Sigmoid colon (tissue), 7 donors: ENCODE measurements around the gene VOPP1. TPM values are rescaled to one million over a fixed set of nuclear protein-coding genes. Genes with fewer than 3 reads are reported as not detected.

ENCODE experiments used
- DNase-seq: peaks from one replicate; pipeline ENCODE4 v3.0.0-alpha.2; 2019
- H3K27ac ChIP-seq, 4 donors: fragments of 200-600 bp; sonication (generic); one replicate each; pipeline ENCODE4 v1.5.1; 2016 to 2019; ENCODE audit warnings: mild to moderate bottlenecking in 1 of 4
- H3K27me3 ChIP-seq, 3 donors: fragments of 200-600 bp; sonication (generic); one replicate each; pipeline ENCODE4 v1.5.1; 2019; ENCODE audit warnings: mild to moderate bottlenecking in 1 of 3
- H3K36me3 ChIP-seq, 4 donors: fragments of 200-600 bp; sonication (generic); one replicate each; pipeline ENCODE4 v1.5.1; 2016 to 2019
- H3K4me1 ChIP-seq, 4 donors: fragments of 200-600 bp; sonication (generic); one replicate each; pipeline ENCODE4 v1.5.1; 2017 to 2019
- H3K4me3 ChIP-seq, 4 donors: fragments of 200-600 bp; sonication (generic); one replicate each; pipeline ENCODE4 v1.5.1; 2017 to 2019; ENCODE audit warnings: mild to moderate bottlenecking in 2 of 4, moderate library complexity in 1 of 4
- H3K9me3 ChIP-seq, 4 donors: fragments of 200-600 bp in 3 of 4; sonication (generic) in 3 of 4; one replicate each; pipeline versions ENCODE4 v1.5.1 to v1.6.1; 2013 to 2019
- CTCF ChIP-seq, 4 experiments: fragments of 450-650 bp in 3 of 4; fragments of 200-600 bp in 1 of 4; IDR thresholded peaks; one replicate each; pipeline ENCODE4 v1.5.1; 2016 to 2019; ENCODE audit warnings: antibody characterized with exemption in 4 of 4, mild to moderate bottlenecking in 3 of 4, moderate library complexity in 2 of 4
- EP300 ChIP-seq, 4 donors: sonication (generic); formaldehyde crosslinking; IDR thresholded peaks; one replicate each; pipeline ENCODE4 v1.6.1; 2017; ENCODE audit warnings: antibody characterized with exemption in 4 of 4
- POLR2A ChIP-seq, 2 donors: fragments of 450-650 bp; IDR thresholded peaks; one replicate each; pipeline ENCODE4 v1.6.1; 2016; ENCODE audit warnings: antibody characterized with exemption in 2 of 2, mild to moderate bottlenecking in 2 of 2, moderate library complexity in 2 of 2
- POLR2AphosphoS5 ChIP-seq, 4 donors: sonication (generic); formaldehyde crosslinking; IDR thresholded peaks; one replicate each; pipeline ENCODE4 v1.6.1; 2017; ENCODE audit warnings: antibody characterized with exemption in 4 of 4
- WGBS, 2 donors: extraction: QIAGEN DNeasy Blood & Tissue Kit; methylation state at CpG; one replicate each; pipeline ENCODE4 v1.1.7; 2013; 5-methylcytosine and 5-hydroxymethylcytosine counted together
- intact Hi-C: fragments of 100-400 bp; cut with DNase I; formaldehyde crosslinking; loops from one replicate; pipeline ENCODE4 v1.15.1; 2023
- polyA plus RNA-seq, 3 donors: library from polyadenylated mRNA; stranded (reverse); fragments of 200-250 nt; gene quantifications; one replicate each; pipeline ENCODE4 v1.2.3, GENCODE V29; 2013
- total RNA-seq, 4 donors: library from RNA; depleted of rRNA; stranded (reverse); fragments of >200 nt; gene quantifications; one replicate each; pipeline ENCODE4 v1.1.0, GENCODE V29; 2016
- donor health status: healthy with polysubstance abuse.
- donor health status: Bipolar disorder and iron deficiency.
- donor health status: healthy.

VOPP1 gene
- total and polyA plus RNA-seq, 7 donors = 22.2 to 59.5 (median 26.4) TPM

GRCh38 chr7:55488804-55489340, 83.4 kb downstream of the VOPP1 start:
- 95 to 97% methylated on average over 6 of the region's 6 CpGs for WGBS, 2 donors
- TF ChIP-seq POLR2AphosphoS5 (IDR thresholded peaks at IDR 0.05) (no peak), POLR2A (IDR thresholded peaks at IDR 0.05) (no peak), EP300 (IDR thresholded peaks at IDR 0.05) (no peak), CTCF (IDR thresholded peaks at IDR 0.05) (no peak)
- peak; percentile 46 for DNase-seq
- Histone ChIP-seq H3K4me1 (peaks cover 0 to 14% (median 10%) of the 10 kb centered on the region in 4 donors), H3K9me3 (no peaks in the 10 kb centered on the region), H3K4me3 (no peak overlapping the region), H3K36me3 (peaks cover 0 to 57% (median 13%) of the 10 kb centered on the region in 4 donors), H3K27ac (no peak overlapping the region), H3K27me3 (no peaks in the 10 kb centered on the region)
- intact Hi-C loops = no loop called here

- Histone ChIP-seq H3K4me1 (peaks cover 0 to 7% (median 4%) of the 10 kb centered on the region in 4 donors), H3K36me3 (peaks cover 0 to 57% (median 13%) of the 10 kb centered on the region in 4 donors), H3K27me3 (no peaks in the 10 kb centered on the region), H3K4me3 (no peak overlapping the region), H3K9me3 (no peaks in the 10 kb centered on the region), H3K27ac (no peak overlapping the region)
- no peak for DNase-seq
- WGBS, 2 donors = 75 to 77% methylated on average over 6 of the region's 6 CpGs
- no peak for TF ChIP-seq POLR2AphosphoS5 (IDR thresholded peaks at IDR 0.05)
- TF ChIP-seq EP300 (IDR thresholded peaks at IDR 0.05) = no peak
- TF ChIP-seq POLR2A (IDR thresholded peaks at IDR 0.05) = no peak
- no peak for TF ChIP-seq CTCF (IDR thresholded peaks at IDR 0.05)
- intact Hi-C loops = no loop called here
These were observed 84.1 kb downstream of the VOPP1 start for GRCh38 chr7:55488216-55488615.

DNA sequence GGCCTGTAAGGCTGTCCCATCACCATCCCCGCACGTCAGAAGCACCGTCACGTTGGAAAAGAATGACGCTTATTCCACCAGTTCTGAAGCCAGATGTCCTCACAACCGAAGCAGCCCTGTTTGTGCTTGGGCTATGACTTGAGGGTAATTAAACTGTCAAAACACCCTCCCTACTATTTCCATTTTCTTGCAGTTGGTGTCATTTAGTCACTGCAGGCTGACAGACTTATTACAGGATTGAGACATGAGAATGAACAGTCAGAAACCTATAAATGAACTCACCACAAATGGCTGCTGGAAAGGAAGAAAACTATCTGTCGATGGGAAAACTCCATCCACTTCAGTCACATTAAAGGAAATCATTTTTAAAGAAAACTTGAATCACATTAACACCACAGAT, 85.3 kb downstream of the VOPP1 start:
- Histone ChIP-seq H3K9me3 (no peaks in the 10 kb centered on the region), H3K36me3 (peaks cover 0 to 54% (median 13%) of the 10 kb centered on the region in 4 donors), H3K27ac (no peak overlapping the region), H3K4me3 (no peak overlapping the region), H3K4me1 (peaks cover 0 to 7% (median 0%) of the 10 kb centered on the region in 4 donors), H3K27me3 (no peaks in the 10 kb centered on the region)
- whole genome bisulfite sequencing, 2 donors = 89 to 92% methylated on average over 7 of the region's 7 CpGs
- TF ChIP-seq POLR2A (IDR thresholded peaks at IDR 0.05) = no peak
- no peak for TF ChIP-seq EP300 (IDR thresholded peaks at IDR 0.05)
- TF ChIP-seq POLR2AphosphoS5 (IDR thresholded peaks at IDR 0.05) = no peak
- no peak for TF ChIP-seq CTCF (IDR thresholded peaks at IDR 0.05)
- no peak for DNase-seq
- intact Hi-C loops = no loop called here

- no peaks in the 10 kb centered on the region for H3K9me3 ChIP-seq
- DNase-seq = no peak
- no peak for TF ChIP-seq CTCF (IDR thresholded peaks at IDR 0.05)
- no peak for TF ChIP-seq POLR2AphosphoS5 (IDR thresholded peaks at IDR 0.05)
- no peak for TF ChIP-seq POLR2A (IDR thresholded peaks at IDR 0.05)
- H3K4me1 ChIP-seq = peaks cover 0 to 7% (median 0%) of the 10 kb centered on the region in 4 donors
- no peaks in the 10 kb centered on the region for H3K27me3 ChIP-seq
- no peak overlapping the region for H3K27ac ChIP-seq
- intact Hi-C loops = no loop called here
- WGBS, 2 donors = 81 to 86% methylated on average over 5 of the region's 5 CpGs
- H3K4me3 ChIP-seq = no peak overlapping the region
- H3K36me3 ChIP-seq = peaks cover 0 to 46% (median 8%) of the 10 kb centered on the region in 4 donors
These were observed 86.1 kb downstream of the VOPP1 start for GRCh38 chr7:55486192-55486590.
